Stimulated activated CD4-positive, alpha-beta T cell treated with anti-CD3 and anti-CD28 coated beads, TNF-alpha, amount 100 ng/mL, for 24 hours (primary cell): ENCODE data around the gene OSBPL3.

Source experiments
- DNase-seq, 3 experiments: peaks; one replicate each; pipeline ENCODE4 v3.0.0-alpha.2; 2020; ENCODE audit warnings: low read depth in 3 of 3

Gene OSBPL3

DNA sequence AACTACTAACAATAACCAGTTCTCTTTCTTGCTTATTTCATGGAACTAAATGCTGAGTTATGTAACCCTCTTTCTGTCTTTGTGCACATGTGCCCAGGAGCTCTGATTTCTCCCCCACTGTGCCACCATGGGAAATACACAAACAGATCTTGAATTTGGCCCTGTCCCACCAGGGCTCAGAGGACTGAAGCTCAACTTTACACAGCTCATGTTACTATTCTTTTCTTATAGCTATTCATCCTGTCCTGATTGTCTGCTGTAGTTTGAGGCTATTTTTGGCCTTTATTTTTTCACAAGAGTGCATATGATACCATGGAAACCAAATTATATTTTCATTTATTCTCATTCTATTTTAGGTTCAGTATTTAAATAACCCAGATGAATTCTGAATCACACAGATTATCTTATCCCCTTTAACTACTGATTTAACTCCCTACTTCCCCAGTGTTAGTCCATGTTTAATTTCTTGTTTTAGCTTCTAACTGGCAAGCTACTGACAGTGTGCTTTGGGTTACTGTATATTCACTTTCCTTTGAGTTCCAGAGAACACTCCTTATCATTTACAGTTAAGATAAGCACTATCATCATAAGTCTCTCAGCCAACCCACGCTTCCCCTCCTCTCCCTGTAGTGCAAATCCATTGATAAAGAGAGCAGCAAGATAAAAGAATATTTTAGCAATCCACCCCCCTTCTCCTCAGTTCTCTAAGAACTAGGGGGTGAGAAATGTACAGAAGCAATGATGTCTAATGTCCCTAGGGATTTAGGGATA is 150.9 kb downstream of the OSBPL3 start:
- no peak for DNase-seq

- no peak for DNase-seq
These were observed 152.4 kb downstream of the OSBPL3 start for GRCh38 chr7:24827589-24827988.

- DNase-seq, result no peak
These were observed 153.0 kb downstream of the OSBPL3 start for GRCh38 chr7:24827027-24827426.

DNA sequence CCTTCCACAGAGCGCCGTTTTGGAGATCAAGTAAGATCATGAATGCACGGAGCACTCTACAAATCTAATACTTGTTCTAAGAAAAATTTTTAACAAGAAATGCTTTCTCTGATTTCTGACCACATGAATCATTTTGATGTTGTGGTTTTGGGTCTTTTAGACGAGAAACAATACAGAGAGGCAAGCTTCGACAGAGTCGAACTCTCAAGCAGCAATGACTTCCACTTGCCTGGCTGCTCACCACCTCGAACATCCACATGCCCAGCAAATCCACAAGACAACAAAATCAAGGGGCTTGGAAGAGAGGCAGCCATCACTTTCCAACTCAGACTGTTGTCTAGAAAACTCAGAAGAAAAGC is 153.3 kb downstream of the OSBPL3 start:
- DNase-seq, result no peak

DNA sequence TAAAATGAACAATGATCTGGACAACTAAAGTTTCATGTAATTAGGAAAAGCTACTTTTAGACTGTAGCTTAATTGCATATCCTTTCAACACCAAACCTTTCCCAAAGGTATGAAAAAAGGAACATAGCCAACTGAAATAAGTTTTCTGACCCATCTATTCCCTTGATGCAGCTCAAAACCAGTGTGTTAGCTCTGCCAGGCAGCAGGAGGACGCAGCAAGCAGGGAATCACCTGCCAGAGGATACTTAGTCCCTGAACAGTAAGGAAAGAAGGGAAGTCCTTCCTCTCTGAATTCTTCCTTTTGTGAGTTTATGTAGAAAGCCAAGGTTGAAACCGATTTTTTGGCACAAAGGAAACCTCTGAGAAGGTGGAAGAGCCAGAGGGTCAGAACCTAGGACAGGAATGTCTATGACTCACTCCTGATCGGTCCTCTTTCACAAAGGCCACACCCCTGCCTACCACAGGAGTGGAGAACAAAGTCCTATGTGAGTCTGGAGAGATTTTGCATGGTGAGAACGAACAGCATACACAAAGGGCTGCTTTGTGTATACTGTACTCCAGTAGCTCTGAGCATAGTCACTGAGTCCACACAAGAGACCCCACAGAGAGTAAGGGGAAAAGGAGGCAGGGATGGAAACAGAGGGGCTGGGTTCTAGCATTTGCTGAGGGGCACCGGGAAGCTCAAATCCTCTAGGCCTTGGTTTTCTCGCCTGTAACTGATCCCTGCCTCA is 153.9 kb downstream of the OSBPL3 start:
- DNase-seq, result no peak

GRCh38 chr7:24825381-24825794 is 154.6 kb downstream of the OSBPL3 start:
- no peak for DNase-seq

DNA sequence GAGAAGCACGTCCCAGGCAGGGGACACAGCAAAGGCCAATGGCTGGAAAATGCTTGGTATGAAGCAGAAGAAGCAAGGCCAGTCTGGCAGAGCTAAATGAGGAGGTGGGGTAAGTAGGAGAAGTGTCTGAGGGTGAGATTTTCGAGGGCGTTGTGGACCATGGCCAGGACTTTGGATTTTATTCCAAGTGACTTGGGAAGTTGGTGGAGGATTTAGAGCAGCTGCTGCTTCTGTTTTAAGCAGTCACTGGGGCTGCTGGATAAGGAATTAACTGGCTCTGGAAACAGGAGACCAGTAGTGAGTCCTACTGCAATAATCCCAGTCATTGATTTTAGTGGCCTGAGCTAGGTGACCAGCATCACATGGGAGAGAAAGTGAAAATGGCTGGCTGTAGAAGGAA is 155.1 kb downstream of the OSBPL3 start:
- DNase-seq, result no peak

DNA sequence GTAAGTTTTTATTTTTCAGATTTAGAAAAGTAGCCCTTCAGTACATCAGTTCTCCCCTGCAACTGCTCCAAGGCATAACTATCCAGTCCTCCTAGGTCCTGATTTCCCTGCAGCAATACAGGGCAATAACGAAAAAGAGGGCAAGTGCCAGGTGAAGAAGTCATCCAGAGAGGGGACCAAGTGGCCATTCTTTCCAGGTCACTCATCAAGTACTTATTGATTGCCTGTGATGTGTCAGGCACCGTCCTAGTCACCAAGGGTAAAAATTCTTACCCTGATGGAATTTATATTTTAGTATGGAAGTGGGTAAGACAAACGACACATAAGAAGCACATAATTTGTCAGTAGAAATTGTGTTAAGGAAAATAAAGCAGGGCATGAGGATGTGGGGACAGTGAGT is 155.6 kb downstream of the OSBPL3 start:
- DNase-seq, result no peak

- DNase-seq, result no peak
These were observed 158.3 kb downstream of the OSBPL3 start for GRCh38 chr7:24821754-24822054.

DNA sequence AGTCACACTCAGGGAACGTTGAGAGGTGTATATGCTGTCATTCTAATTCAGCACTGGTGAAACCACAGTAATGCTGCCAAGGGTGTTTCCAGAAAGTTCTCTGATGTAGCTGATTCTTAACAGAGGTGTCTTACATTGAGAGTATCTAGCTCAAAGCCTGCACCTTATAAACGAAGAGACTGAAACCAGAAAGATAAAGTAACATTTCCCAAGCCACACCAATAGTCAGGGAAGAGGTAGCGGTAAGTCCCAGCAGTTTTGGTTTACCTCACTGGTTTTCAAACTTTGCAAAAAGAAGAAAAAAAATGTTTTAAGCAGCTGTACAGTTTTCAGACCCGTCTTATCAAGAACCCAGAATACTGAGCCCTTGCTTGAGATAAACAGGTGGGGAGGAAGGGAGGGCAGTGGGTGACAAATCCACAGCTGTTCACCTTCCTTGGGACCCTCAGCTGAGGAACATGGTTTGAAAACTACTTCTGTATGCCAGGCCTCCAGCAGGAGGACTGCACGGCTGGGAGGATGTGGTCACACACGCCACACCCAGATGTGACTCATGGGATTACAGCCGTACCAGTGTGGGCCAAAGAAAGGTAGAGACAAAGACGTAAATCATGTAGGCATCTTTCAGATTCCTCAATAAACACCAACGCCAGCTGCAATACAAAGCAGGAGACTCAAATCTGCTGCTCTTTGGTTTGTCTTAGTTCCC is 158.8 kb downstream of the OSBPL3 start:
- DNase-seq, result peak; percentile 56 to 79 (median 69)

- no peak for DNase-seq
These were observed 159.3 kb downstream of the OSBPL3 start for GRCh38 chr7:24820730-24821044.

GRCh38 chr7:24819916-24820689 is 159.9 kb downstream of the OSBPL3 start:
- DNase-seq, result peak; percentile 42 to 73 (median 59)

DNA sequence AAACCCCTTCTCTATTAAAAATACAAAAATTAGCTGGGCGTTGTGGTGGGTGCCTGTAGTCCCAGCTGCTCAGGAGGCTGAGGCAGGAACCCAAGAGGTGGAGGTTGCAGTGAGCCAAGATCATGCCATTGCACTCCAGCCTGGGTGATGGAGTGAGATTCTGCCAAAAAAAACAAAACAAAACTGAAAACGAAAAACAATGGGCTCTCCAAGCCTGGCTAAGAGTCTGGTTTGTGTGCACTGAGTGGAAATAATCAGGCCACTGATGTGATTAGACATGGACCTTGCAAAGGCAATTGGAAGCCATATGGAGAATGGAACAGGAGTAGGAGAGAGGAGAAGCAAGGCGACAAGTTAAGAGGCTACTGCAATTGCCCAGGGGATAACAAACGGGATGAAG is 162.6 kb downstream of the OSBPL3 start:
- no peak for DNase-seq

- no peak for DNase-seq
These were observed 163.1 kb downstream of the OSBPL3 start for GRCh38 chr7:24816868-24817267.

DNA sequence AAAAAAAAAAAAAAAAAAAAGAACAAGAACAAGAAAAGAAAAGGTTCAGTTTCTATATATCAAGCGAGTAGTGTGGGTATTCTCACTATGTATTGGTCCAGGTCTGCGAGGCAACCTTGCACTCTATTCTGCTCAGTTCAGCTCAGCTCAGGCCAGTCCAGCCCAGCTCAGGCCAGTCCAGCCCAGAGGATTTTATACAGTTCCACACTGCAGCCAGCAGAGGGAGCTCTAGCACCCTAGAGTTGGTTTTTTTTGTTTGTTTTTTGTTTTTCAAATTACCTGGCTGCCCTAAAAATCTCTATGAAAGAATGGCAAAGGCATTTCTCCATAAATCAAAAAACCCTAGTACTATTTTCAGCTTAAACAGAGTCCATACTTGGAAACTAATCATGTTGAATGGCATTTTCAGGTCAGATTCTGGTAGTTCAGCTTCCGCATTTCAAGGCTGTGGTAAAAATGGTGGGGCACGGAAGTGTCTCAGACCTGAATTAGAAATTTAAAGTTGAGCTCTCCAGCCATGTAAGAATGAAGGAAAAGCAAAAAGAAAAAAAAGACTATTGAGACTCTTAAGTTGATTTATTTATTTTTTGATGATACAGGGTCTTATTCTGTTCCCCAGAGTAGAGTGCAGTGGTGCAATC is 167.6 kb downstream of the OSBPL3 start:
- DNase-seq, result peak in 1 of 3 experiments; percentile 14

- DNase-seq, result no peak
These were observed 171.5 kb downstream of the OSBPL3 start for GRCh38 chr7:24808518-24808917.

GRCh38 chr7:24802300-24802699 is 177.7 kb downstream of the OSBPL3 start:
- DNase-seq, result no peak

GRCh38 chr7:24801883-24802282 is 178.1 kb downstream of the OSBPL3 start:
- DNase-seq, result no peak

DNA sequence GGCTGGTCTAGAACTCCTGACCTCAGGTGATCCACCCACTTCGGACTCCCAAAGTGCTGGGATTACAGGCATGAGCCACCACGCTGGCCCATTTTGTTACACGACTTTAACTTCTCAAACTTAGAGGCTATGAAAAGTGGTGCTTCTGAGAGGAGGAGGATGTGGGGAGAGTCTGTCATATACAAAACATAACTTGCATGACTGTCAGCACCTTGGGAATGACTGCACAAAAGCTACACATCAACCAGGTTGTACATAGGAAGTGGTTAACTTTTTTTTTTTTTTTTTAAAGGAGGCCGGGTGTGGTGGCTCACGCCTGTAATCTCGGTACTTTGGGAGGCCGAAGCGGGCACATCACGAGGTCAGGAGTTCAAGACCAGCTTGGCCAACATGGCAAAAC is 179.3 kb downstream of the OSBPL3 start:
- no peak for DNase-seq

DNA sequence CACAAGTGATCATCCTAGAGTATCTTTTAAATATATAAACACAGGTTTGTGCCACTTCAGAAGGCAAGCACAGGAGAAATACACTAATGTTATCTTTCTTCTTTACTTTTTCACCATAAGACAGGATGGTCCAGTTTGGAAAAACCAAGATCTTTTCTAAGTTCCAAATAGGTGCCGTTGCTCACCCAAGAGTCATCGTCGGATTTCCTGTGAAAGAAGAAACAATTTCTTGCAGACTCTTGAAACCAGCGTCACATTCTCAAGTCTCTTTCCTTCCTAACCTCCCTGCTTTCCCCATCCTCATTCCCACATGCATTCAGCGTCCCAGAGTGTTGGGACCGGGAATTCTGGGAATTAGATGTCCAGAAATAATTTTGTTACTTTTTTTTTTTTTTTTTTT is 179.9 kb downstream of the OSBPL3 start:
- no peak for DNase-seq

GRCh38 chr7:24799506-24799905 is 180.5 kb downstream of the OSBPL3 start:
- DNase-seq, result no peak

DNA sequence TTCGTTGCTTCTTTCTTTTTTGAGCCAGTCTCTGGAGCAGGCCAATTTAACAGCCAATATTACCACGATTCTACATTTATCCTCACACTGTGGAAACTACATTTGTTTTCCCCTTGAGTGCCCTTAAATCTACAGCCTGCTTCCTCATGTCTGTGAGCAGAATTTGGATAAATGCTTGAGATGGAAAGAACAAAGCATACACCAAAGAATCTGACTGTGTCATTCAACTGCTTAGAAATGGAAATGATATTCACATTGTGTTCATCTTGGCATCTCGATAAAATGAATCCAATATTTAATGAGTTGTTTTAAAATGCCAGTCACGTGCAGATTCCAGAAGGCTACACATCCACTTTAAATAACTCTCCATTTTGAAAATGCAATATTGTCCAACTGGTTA is 181.7 kb downstream of the OSBPL3 start:
- DNase-seq, result no peak
